Right atrium auricular region (tissue), 2 donors: Measurements from ENCODE around the gene C22orf39. TPM values are rescaled to one million over a fixed set of nuclear protein-coding genes. Genes with fewer than 3 reads are reported as not detected.

Source experiments
- DNase-seq: peaks from one replicate; pipeline ENCODE4 v3.0.0-alpha.2; 2019; ENCODE audit warnings: low spot score
- H3K27ac ChIP-seq, 2 donors: fragments of 200-600 bp; sonication (generic); 1 replicate in 1 of 2; 2 replicates in 1 of 2; pipeline ENCODE4 v1.5.1; 2016 to 2019
- H3K27me3 ChIP-seq, 2 donors: fragments of 200-600 bp; sonication (generic); one replicate each; pipeline versions ENCODE4 v1.5.1 to v1.6.0; 2017 to 2019
- H3K36me3 ChIP-seq: fragments of 200-600 bp; sonication (generic); one replicate; pipeline ENCODE4 v1.5.1; 2016
- H3K4me1 ChIP-seq, 2 donors: fragments of 200-600 bp; sonication (generic); one replicate each; pipeline versions ENCODE4 v1.5.1 to v1.6.0; 2017 to 2019
- H3K4me3 ChIP-seq, 2 donors: fragments of 200-600 bp; sonication (generic); 1 replicate in 1 of 2; 2 replicates in 1 of 2; pipeline ENCODE4 v1.5.1; 2017 to 2019; ENCODE audit warnings: mild to moderate bottlenecking in 1 of 2, moderate library complexity in 1 of 2
- H3K9me3 ChIP-seq, 2 donors: fragments of 200-600 bp; sonication (generic); one replicate each; pipeline ENCODE4 v1.5.1; 2019
- CTCF ChIP-seq, 2 donors: fragments of 200-600 bp; sonication (generic); IDR thresholded peaks; one replicate each; pipeline ENCODE4 v1.5.1; 2019; ENCODE audit warnings: antibody characterized with exemption in 2 of 2
- total RNA-seq, 2 donors: library from RNA; depleted of rRNA; stranded (reverse); fragments of >200 nt; gene quantifications; one replicate each; pipeline ENCODE4 v1.1.0, GENCODE V29; 2016

C22orf39 gene
- total RNA-seq, 2 donors from 2014 or later: 61.0 to 68.7 TPM

- no peak for TF ChIP-seq CTCF (IDR thresholded peaks at IDR 0.05)
- Histone ChIP-seq H3K27ac (no peak overlapping the region), H3K36me3 (peaks cover 46% of the 10 kb centered on the region), H3K9me3 (no peaks in the 10 kb centered on the region), H3K27me3 (no peaks in the 10 kb centered on the region), H3K4me3 (no peak overlapping the region), H3K4me1 (no peaks in the 10 kb centered on the region)
- DNase-seq: no peak
These were observed 15.5 kb upstream of the C22orf39 start for GRCh38 chr22:19463008-19463407.

GRCh38 chr22:19461506-19461905, 14.0 kb upstream of the C22orf39 start:
- H3K4me3 ChIP-seq: no peak overlapping the region
- no peaks in the 10 kb centered on the region for H3K4me1 ChIP-seq
- no peaks in the 10 kb centered on the region for H3K27me3 ChIP-seq
- no peak overlapping the region for H3K27ac ChIP-seq
- TF ChIP-seq CTCF (IDR thresholded peaks at IDR 0.05): no peak
- DNase-seq: no peak
- no peaks in the 10 kb centered on the region for H3K9me3 ChIP-seq
- H3K36me3 ChIP-seq: peaks cover 48% of the 10 kb centered on the region

DNA sequence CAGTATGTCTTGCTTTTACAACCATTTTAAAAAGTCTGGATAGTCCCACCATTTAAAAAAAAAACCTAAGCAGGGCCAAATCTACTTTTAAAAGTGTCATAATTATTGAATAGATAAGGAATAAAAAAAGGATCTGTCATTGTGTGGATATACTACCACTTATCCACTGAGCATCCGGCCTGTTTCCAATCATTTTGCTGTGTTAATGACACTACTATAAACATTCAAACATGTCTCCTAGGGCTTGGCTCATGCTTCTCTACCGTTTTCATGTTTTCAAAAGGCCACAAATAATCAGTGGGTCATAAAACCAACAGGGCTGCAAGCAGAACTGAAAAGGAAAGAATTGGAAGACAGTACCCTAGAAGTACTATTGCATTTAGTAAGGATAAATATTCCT, 12.5 kb upstream of the C22orf39 start:
- no peaks in the 10 kb centered on the region for H3K4me1 ChIP-seq
- peaks cover 50% of the 10 kb centered on the region for H3K36me3 ChIP-seq
- no peak for DNase-seq

GRCh38 chr22:19457828-19458428, 10.4 kb upstream of the C22orf39 start:
- Histone ChIP-seq H3K4me3 (no peak overlapping the region), H3K27ac (no peak overlapping the region), H3K9me3 (no peaks in the 10 kb centered on the region), H3K4me1 (no peaks in the 10 kb centered on the region), H3K36me3 (peaks cover 54% of the 10 kb centered on the region), H3K27me3 (no peaks in the 10 kb centered on the region)
- no peak for DNase-seq
- no peak for TF ChIP-seq CTCF (IDR thresholded peaks at IDR 0.05)

More for the DNA sequence above, 12.5 kb upstream of the C22orf39 start:
- Histone ChIP-seq H3K27me3 (no peaks in the 10 kb centered on the region), H3K9me3 (no peaks in the 10 kb centered on the region), H3K27ac (no peak overlapping the region), H3K4me3 (no peak overlapping the region)
- TF ChIP-seq CTCF (IDR thresholded peaks at IDR 0.05): no peak

GRCh38 chr22:19456541-19456940, 9.0 kb upstream of the C22orf39 start:
- peaks cover 63% of the 10 kb centered on the region for H3K36me3 ChIP-seq
- no peak overlapping the region for H3K4me3 ChIP-seq
- DNase-seq: no peak
- no peak overlapping the region for H3K27ac ChIP-seq
- H3K27me3 ChIP-seq: no peaks in the 10 kb centered on the region
- no peak for TF ChIP-seq CTCF (IDR thresholded peaks at IDR 0.05)
- no peaks in the 10 kb centered on the region for H3K9me3 ChIP-seq
- H3K4me1 ChIP-seq: no peaks in the 10 kb centered on the region
